Spinal cord (tissue), 10 donors: ENCODE results near the gene TRIM66. TPM values are rescaled to one million over a fixed set of nuclear protein-coding genes. Genes with fewer than 3 reads are reported as not detected.
A peak's percentile ranks its signal among the peaks of the same experiment; 100 is the strongest.

Experiments used
- DNase-seq, 6 donors: peaks; one replicate each; pipeline versions ENCODE4 v3.0.0 to v3.0.0-alpha.2; 2013 to 2015; ENCODE audit warnings: low spot score in 6 of 6, low read depth in 4 of 6
- H3K27ac ChIP-seq: one replicate; pipeline ENCODE4 v1.5.1; 2013; ENCODE audit warnings: low read depth, low read length, control low read depth
- H3K27me3 ChIP-seq: one replicate; pipeline ENCODE4 v1.6.1; 2013; ENCODE audit warnings: low read length; ENCODE audit not compliant: control insufficient read depth, insufficient read depth
- H3K36me3 ChIP-seq: one replicate; pipeline ENCODE4 v1.6.1; 2013; ENCODE audit warnings: low read length; ENCODE audit not compliant: control insufficient read depth, insufficient read depth
- H3K4me1 ChIP-seq: one replicate; pipeline ENCODE4 v1.6.1; 2013; ENCODE audit warnings: low read length; ENCODE audit not compliant: control insufficient read depth, insufficient read depth
- H3K4me3 ChIP-seq: one replicate; pipeline ENCODE4 v1.5.1; 2013; ENCODE audit warnings: low read depth, low read length, control low read depth
- H3K9me3 ChIP-seq: one replicate; pipeline ENCODE4 v1.6.1; 2013; ENCODE audit warnings: low read length; ENCODE audit not compliant: control insufficient read depth, insufficient read depth
- WGBS: methylation state at CpG from one replicate; pipeline ENCODE4 v1.1.5; 2013; ENCODE audit warnings: missing lambda C conversion rate; ENCODE audit not compliant: insufficient coverage; 5-methylcytosine and 5-hydroxymethylcytosine counted together
- polyA plus RNA-seq, 2 donors: library from polyadenylated mRNA; unstranded; fragments of 120-200 nt; gene quantifications; one replicate each; pipeline ENCODE4 v1.2.1, GENCODE V29; 2013; ENCODE audit not compliant: insufficient read length in 2 of 2
- small RNA-seq: library from RNA; depleted of rRNA; stranded (forward); fragments of <200 nt; gene quantifications from one replicate; pipeline ENCODE3, GENCODE V24; 2014; ENCODE audit warnings: low replicate concordance
- total RNA-seq, 2 donors: library from RNA; depleted of rRNA in 1 of 2; stranded (reverse); fragments of 120-200 nt in 1 of 2; fragments of >200 nt in 1 of 2; gene quantifications; one replicate each; pipeline versions ENCODE4 v1.2.3 to v1.2.4, GENCODE V29; 2013 to 2014
- donor health status: healthy.

The TRIM66 gene
- total and polyA plus RNA-seq, 4 donors = 4.8 to 8.5 (median 7.5) TPM

GRCh38 chr11:8564526-8564925 lies 117.9 kb downstream of the TRIM66 start:
- no peak overlapping the region for H3K27ac ChIP-seq
- DNase-seq = no peak
- 33% methylated on average over 1 of the region's 2 CpGs for WGBS
- no peaks in the 10 kb centered on the region for H3K9me3 ChIP-seq
- no peaks in the 10 kb centered on the region for H3K36me3 ChIP-seq
- H3K4me1 ChIP-seq = no peaks in the 10 kb centered on the region
- H3K4me3 ChIP-seq = no peak overlapping the region
- H3K27me3 ChIP-seq = no peaks in the 10 kb centered on the region

Small RNAs within 50 kb of the gene (small RNA-seq; reads per million reads assigned to genes)
- not detected for gene SNORA3A
- 5.6 reads per million, percentile 95 among the genes with 10 or more reads in this experiment for gene SNORA3B

Other genes starting within 250 kb of the TRIM66 start
- gene STK33, start 88.4 kb downstream of the TRIM66 start, total RNA-seq = 10 to 100 TPM; 23.2 to 31.1 TPM
- gene STK33, start 88.4 kb downstream of the TRIM66 start, polyA plus RNA-seq = 10 to 100 TPM; 23.0 to 40.6 TPM
- gene RPL27A, start 127 bp upstream of the TRIM66 start, total RNA-seq = 1,000 to 10,000 TPM in 1 of 2 donors, 100 to 1,000 TPM in 1; 507 to 1,424 TPM
- 1,000 to 10,000 TPM; 1,382 to 1,396 TPM for gene RPL27A, start 127 bp upstream of the TRIM66 start, polyA plus RNA-seq
- gene AKIP1, start 228.5 kb upstream of the TRIM66 start, total RNA-seq = 10 to 100 TPM; 21.3 to 29.6 TPM
- gene AKIP1, start 228.5 kb upstream of the TRIM66 start, polyA plus RNA-seq = 10 to 100 TPM; 33.4 to 43.6 TPM